GM18861 (cell line): ENCODE results near the gene INPP5A.
"Not testable (repeated sequence)": the region's sequence is repeated elsewhere in the genome, so short reads cannot be mapped to it uniquely, and the experiment has no call there.

Experiments
- ATAC-seq: cut with Tn5 transposase; IDR thresholded peaks from one replicate; pipeline ENCODE4 v1.9.1; 2021; ENCODE audit not compliant: unreplicated experiment

The INPP5A gene

DNA sequence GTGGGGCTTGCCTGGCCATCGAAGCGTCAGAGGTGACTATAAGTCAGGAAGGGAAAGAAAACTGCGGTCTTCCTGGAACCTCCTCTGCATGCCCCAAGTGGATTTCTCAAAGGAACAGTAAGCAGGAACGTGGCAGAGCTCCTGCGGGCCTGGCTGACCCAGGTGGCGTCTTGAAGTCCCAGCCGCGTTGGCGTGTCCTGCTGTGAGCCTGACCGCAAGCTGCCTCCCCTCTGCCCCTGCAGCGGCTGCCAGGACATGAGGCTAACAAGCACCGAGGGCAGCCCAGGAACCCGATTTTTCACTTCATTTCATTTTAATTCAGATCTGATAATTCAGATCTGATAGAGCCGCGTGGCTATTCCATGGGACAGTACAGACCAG, 193.0 kb downstream of the INPP5A start:
- no peak for ATAC-seq

DNA sequence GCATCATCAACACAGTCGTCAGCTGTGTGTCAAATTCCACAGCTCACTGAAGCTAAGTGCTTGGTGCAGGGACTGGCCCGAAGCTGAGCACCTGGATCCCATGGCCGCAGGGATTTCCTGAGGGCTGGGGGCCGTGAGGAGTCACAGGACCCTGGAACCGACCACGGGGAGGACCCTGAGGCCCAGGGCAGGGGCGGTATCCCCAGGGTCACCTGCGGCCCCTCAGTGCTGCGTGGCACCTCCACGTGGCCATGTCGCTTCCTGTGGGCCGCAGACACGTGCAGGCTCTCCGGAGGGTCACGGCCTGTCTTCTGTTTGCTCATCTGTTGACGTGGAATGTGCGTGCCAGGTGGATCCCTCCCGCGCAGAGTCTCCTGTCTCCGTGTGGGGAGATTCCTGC, 194.9 kb downstream of the INPP5A start:
- no peak for ATAC-seq

DNA sequence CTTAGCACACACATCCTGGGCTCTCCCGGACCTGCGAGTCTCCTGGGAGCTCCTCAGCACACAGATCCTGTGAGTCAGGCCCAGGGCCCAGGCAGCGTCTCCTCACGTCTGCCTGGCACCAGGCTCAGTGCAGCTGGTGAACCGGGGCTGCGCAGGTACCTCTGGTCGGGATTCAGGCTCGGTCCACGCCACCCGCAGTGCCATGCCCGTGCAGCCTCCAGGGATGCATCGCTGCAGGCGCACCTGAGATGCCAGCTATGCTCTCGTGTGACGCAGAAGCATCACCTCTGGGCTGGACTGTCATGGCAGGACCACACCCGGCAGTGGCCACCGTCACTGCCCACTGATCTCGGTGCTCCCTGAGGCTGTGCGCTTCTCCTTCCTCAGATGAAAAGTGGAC, 196.3 kb downstream of the INPP5A start:
- ATAC-seq = no peak

DNA sequence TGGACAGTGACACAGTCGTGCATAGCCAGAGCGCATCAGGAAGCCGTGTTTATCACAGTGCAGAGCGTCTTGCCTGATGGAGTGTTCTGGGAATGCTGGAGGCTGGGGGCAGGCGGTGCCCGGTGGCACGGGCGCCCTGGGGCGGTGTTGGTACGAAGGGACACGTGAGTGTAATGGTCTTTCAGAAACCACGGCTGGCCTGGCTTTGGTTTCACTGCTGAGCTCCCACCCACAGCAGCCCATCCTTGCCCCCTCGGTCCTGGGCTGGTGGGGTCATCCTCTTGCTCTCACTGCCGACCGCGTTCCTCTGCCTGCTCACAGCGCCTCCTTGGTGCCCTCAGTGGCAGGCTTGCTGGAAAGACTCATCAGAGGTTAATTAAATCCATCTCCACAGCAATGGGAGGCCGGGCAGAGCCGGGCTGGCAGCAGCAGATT, 197.8 kb downstream of the INPP5A start:
- ATAC-seq = no peak

DNA sequence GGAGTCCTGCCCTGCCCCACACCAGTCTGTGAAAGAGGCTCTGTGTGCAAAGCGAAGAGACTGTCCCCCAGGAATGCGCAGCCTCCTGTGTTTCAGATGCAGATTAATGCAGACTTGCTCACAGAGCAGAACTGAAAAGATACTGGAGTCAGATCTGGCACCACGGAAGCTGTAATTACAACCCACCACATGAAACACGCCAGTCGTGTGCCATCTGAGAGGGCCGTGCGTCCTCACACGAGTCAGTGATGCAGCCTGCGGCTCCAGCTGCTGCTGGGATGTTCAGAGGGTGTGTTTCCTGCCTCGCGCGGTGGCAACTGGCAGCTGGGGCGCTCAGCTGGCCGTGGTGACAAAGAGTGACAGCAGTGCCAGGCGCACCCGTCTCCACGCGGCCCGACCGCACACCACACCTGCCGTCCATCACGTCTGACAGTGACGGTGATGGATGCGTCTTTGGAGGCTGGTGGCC, 198.4 kb downstream of the INPP5A start:
- no peak for ATAC-seq

DNA sequence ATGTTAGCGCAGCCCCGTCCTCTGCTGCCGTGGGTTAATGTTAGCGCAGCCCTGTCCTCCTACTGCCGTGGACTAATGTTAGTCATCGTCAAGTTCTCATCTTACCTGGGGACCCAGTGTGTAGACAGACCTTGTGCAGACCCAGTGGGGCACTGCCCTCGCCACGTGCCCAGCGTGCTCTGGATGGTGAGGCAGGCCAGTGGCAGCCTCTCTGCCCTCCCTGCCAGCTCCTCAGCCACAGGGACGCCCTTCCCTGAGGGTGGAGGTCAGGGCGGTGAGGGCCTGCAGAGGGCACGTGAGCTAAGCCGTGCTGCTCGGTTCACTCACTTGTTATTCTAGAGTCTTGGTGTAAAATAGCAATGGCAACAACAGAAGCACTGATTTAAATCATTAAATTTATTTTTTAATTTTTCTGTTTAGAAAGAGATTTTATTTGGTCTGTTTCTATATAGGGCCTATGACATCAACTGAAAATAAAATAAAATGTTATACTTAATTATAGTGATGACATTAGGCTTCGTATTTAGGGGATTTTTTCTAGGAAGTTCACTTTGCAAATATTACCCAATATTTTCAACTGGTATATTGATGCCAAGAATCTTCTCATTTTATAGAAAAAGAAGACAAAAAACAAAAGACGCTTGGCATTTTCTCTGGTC, 199.9 kb downstream of the INPP5A start:
- ATAC-seq = no peak

DNA sequence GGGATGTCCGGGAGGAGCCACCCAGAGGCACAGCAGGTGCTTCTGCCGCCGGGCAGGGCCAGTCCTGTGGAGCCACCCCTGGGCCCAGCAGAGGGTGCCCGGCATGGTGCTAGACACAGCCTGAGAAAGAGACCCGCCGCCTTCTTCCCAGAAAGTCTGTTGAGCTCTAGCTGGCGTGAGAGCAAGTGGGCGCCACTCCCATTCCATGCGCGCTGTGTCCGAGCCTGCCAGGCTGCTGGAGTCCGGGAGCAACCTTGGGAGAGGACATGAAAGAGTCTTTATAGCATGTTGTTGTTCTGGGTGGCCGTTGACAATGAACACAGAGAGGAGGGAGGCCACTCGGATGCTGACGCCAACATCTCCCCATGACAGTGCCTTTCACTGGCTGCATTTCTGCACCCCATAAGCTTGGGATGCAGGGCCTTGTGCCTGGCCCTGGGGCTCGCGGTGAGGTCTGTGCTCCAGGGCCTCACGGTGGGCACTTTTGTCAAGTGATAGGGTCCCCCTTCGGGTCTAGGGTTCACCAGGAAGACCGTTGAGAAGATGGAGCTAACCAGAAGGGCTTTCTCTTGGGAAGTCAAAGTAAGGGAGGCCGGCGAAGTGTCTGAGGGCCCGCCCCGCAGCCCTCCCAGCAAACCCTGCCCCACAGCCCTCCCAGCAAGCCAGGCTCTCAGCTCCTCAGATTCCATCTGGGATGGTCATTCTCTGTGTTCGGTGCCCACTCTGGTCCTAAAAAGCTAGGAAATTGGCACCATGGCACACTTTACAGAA, 201.1 kb downstream of the INPP5A start:
- no peak for ATAC-seq

DNA sequence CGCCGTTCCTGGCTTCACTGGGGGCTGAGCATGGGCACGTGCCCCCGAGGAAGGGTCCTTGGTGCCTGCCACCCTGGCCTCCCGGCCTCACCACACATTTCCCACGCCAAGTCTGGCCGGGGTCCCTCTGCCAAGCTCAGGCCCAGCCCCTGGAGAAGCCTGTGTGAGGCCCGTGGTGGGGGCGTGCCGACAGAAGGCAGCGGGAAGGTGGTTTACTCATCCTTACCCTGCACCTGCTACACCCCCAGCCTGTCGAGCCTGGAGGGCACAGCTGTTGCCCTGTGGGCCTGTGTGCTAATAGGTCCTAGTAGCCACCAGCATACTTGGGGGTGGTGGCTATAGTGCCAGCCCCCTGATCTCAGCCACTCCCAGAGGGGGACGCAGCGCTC, 201.6 kb downstream of the INPP5A start:
- no peak for ATAC-seq

DNA sequence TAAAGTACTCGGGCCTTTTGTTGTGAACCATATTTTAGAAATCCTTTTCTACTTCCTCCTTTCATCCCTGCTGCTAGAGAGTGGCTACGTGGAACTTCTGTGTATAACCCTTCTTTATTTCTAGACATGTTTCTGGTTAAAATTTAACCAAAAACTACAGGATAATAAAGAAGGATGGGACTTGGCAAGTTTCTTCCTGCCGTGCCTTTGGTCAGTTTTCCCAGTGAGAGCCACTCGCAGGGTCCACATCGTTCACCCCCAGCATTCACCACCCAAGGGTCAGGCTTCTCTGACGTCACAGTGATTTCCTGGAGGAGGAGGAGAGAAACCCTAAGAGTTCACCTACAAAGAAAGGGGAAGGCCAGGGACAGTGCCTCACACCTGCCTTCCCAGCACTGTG, 203.0 kb downstream of the INPP5A start:
- ATAC-seq = no peak

DNA sequence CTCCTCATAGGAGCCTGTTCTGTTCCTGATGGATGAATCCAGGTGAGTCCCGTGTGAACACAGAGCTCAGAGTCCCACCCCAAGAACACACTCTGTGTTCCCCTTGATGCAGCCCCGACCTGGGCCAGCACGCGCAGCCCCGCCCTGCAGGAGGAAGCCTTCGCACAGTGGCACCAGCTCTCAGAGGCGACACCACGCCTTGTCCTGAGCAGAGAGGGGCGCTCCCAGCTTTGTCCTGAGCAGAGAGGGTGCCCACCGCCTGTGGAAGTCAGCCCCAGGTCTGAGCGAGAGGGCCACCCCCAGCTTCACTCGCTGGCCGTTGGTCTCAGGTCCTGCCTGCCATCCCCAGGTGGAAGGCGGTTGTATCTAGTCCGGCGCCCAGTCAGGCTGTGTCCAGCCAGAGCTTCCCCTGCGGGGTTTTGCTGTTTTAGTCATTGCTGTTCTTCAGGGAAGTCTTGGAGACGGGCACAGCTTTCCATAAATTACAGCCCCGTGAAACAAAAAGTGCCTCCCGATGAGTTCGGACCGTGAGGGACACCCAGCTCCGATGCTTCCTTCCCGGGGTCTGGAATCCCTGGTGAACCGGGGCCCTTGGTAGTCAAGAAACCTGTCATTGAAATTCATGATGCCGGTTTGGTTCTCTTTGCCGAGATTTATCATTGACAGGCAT, 204.7 kb downstream of the INPP5A start:
- ATAC-seq = no peak

DNA sequence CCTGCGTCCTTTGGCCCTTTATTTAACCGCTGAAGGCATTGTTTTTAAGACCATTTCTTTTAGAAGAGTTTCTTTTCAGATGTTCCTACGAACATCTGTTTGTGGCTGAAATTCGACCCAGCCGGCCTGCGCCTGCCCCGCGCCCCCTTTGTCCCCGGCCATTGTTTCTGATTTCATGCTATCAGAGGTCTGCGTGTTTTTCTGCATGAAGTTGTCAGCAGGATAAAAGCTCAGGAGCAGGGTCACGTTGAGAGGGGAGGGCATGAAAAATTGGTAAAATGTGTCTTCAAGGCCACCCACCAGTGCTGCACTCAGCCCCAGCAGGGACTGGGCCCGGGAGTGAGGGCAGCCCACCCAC, 205.2 kb downstream of the INPP5A start:
- ATAC-seq = no peak

DNA sequence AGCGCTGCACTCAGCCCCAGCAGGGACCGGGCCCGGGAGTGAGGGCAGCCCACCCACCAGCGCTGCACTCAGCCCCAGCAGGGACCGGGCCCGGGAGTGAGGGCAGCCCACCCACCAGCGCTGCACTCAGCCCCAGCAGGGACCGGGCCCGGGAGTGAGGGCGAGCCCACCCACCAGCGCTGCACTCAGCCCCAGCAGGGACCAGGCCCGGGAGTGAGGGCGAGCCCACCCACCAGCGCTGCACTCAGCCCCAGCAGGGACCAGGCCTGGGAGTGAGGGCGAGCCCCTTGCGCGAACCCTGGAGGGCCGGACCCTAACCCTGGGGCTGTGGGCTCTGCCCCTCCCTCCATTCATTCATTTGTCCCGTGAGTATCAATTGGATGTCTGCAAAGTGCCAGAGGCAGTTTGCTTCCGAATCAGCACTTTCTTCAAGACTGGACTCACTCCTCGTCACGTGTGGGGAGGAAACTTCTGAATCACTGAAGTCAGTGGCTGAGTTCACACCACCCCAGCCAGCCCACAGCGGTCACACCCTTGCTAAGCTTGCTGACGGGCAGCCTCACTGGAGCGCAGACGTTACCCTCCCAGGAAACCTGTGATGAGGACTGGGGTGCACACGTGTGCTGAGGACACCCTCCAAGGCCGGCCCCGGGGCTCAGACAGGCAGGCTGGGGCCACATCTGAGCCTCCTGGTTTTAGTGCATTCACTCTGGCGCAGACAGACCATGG, 205.8 kb downstream of the INPP5A start:
- ATAC-seq = not testable (repeated sequence)

DNA sequence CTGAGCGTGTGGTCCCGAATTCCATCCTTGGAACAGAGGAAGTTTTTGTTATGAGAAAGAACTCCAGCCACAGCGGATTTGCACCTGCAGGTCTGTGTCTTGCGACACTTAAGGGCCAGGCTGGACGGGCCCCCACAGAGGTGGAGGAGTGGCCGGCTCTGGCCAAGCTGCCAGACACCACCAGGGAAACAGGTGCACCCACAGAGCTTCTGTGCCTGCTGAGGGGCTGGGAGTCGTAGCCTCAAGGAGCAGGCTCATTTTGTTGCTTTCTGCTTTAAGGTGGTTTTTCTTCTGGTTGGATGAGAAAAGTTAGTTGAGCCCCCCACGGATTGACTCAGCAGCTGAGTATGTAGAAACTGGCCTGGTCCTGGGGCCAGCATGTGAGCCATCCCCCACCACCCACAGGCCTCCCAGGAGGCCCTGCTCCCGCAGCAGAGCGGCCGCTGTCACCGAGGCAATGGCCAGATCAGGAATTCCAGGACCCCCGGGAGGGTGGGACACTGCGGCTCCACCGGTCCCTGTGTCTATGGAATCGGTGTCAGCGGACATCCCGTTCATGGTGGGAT, 206.4 kb downstream of the INPP5A start:
- no peak for ATAC-seq

DNA sequence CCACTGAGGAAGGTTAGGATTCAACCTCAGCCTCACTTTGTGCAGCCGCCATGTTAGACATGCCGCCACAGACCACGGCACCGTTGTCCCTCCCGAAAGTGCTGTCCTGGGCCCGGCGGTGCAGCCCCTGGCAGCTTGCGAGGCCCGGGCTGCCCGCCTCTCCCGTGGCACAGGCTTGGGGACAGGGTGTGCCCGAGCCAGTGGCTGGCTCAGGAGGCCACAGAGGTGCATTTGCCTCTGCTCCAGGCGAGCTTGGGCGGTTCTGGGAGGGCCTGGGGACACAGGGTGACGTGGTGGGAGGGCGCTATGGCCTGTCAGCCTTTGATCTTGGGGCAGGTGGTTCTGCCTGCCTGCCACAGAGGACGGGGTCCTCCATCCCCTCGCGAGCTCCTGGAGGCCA, 207.3 kb downstream of the INPP5A start:
- no peak for ATAC-seq

DNA sequence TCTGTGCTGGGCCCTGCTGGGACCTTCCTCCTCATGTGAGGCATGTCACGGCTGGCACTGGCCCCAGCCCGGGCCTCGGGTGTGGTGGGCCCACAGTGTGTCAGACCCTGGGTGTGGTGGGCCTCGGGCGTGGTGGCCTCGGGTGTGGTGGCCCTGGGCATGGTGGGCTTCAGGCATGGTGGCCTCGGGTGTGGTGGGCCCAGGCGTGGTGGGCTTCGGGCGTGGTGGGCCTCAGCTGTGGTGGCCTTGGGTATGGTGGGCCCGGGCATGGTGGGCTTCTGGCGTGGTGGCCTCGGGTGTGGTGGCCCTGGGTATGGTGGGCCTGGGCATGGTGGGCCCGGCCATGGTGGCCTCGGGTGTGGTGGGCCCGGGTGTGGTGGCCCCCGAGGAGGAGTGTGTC, 207.9 kb downstream of the INPP5A start:
- ATAC-seq = no peak

DNA sequence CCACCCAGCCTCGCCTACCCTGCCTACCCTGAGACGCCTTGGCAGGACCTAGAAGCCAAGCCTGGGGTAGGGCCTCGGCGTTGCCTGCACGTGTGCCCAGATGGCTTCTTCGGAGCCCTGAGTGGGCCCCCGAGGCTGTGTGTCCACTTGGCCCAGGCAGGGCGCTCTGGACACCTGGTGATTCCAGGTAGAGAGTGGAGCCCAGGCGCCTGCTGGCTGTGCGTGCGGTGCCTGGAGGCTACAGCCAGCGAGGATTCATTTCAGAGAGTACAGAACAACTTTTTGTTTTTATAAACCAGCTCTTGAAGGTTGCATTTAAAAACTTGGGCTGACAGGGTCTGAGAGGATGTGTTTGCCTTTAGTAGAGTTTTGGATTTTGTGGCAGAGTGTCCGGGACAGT, 208.4 kb downstream of the INPP5A start:
- no peak for ATAC-seq

DNA sequence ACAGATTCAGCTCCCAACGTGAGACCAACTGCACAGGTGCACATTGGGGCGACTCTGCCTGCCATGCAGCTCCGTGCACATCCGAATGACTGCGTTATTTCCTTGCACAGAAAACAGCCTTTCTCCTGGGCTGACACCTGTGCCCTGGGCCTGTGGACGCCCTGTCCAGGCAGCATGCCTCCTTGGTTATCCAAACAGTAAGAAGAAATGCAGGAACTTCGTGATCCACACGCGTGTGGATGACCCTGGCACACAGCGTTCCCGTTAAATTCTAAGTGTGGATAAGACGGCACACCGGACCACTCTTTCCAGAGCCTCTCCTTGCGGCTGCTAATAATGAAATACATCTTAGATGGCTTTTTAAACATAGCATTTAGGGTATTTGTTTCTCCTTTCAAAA, 208.8 kb downstream of the INPP5A start:
- ATAC-seq = no peak

DNA sequence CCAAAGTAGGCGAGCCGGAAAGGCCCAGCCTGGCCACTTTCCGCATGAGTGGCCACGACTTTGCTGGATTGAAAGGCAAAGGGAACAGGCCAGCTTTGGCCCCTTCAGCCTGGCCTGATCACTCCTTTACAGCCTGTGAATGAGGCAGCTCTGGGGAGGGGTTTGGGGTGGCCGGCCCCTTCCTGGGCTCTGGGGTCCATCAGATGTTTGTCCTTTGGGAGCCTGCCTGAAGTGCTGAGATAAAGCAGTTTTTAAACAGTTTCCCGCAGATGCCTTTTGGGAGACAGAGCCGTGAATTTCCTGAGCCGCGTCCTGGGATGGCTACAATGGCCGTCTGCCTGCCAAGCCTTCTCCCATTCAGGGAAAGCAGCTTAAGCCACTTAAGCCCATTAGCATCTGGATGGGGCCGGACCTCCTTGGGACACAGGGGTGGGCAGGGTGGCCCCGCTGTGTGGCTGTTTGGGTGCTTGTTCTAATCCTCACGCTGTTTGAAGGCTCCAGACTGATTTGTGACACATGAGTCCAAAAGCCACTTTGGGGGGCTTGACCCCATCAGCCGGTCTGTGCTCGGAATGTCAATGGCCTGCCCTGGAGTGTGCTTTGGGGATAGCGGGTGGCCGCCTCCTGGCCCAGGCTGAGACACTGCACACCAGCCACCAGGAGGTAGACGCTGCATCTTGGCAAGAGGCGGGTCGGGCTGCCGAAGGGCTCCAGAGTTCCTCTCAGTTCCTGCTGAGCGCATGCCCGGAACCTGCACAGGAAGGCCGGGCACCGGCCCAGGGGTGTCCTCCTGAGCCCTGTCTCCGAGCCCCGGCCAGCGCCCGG, 209.4 kb downstream of the INPP5A start:
- ATAC-seq = no peak

DNA sequence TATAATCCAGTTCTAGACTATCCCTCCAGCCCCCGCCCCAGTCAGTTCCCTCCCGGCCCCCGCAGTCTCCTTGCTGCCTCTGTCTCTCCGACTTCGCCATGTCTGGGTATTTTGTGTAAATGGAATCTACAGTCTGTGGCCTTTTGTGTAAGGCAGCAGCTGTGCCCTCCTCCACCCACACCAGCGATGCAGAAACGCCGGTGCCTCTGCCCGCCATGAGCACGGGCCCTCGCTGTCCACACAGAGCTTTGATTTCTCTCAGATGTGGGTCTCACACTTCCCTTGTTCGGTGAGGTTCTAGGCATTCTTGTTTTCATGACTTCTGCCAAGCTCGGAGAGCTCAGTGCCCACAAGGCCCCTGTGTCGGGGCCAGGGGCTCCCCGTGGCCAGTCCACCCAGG, 210.5 kb downstream of the INPP5A start:
- no peak for ATAC-seq
